ENCODE data around the gene PAPPA2. TPM values are rescaled to one million over a fixed set of nuclear protein-coding genes. Genes with fewer than 3 reads are reported as not detected.
"Not testable (repeated sequence)": the region's sequence is repeated elsewhere in the genome, so short reads cannot be mapped to it uniquely, and the experiment has no call there.

The PAPPA2 gene, protein sequence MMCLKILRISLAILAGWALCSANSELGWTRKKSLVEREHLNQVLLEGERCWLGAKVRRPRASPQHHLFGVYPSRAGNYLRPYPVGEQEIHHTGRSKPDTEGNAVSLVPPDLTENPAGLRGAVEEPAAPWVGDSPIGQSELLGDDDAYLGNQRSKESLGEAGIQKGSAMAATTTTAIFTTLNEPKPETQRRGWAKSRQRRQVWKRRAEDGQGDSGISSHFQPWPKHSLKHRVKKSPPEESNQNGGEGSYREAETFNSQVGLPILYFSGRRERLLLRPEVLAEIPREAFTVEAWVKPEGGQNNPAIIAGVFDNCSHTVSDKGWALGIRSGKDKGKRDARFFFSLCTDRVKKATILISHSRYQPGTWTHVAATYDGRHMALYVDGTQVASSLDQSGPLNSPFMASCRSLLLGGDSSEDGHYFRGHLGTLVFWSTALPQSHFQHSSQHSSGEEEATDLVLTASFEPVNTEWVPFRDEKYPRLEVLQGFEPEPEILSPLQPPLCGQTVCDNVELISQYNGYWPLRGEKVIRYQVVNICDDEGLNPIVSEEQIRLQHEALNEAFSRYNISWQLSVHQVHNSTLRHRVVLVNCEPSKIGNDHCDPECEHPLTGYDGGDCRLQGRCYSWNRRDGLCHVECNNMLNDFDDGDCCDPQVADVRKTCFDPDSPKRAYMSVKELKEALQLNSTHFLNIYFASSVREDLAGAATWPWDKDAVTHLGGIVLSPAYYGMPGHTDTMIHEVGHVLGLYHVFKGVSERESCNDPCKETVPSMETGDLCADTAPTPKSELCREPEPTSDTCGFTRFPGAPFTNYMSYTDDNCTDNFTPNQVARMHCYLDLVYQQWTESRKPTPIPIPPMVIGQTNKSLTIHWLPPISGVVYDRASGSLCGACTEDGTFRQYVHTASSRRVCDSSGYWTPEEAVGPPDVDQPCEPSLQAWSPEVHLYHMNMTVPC (N-terminal part only)
- under 1 TPM; 0.27 to 0.28 TPM for total RNA-seq

DNA sequence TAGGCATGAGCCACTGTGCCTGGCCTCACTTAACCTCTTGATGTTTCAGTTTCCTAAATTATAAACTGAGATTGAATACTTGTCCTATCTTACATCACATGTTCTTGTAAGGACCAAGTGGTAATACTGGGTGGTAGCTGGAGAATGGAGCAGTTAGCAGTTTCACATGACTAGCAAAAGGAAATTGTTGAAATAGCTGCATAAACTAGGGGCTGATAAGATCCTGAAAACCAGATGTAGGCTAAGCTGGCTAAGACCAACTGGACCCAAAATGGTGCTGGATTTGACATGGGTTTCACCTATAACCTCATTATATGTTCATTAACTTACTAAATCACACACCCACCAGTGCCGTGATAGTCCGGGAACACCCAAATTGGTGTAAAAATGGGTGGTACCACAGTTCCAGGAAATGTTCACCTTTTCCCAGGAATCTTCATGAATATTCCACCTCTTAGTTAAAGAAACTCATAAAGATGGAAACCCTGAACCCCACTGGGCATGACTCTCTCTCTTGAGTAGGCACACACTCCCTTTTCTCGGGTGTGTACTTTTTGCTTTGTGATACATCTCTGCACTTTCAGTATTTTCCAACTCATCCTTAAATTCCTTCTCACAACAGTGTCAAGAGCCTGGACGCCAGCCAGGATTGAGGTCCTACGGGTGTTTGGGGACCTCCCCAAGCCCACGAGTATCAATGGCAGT, at the start of gene PAPPA2:
Gene PAPPA2 (plus strand): TSS at position 502 of the 705 bp plus-strand sequence. CDS start 93,148 bp downstream, outside the sequence.
- H3K27me3 Mint-ChIP-seq = no peaks in the 10 kb centered on the region

DNA sequence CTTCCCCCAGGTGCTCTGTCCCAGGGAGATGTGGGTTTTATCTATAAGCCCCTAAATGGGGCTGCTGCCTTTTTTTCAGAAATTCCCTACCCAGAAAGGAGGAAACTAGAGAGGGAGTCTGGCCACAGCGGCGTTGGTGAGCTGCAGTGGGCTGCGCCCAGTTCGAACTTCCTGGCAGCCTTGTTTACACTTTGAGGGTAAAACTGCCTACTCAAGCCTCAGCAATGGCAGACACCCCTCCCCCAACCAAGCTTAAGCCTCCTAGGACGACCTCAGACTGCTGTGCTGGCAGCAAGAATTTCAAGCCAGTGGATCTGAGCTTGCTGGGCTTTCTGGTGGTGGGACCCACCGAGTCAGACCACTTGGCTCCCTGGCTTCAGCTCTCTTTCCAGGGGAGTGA, 46.2 kb upstream of the PAPPA2 start:
- Mint-ChIP-seq H3K27me3 (peaks cover 7% of the 10 kb centered on the region), H3K36me3 (ENCODE audit: low read depth) (no peaks in the 10 kb centered on the region), H3K27ac (no peak overlapping the region), H3K4me1 (no peaks in the 10 kb centered on the region), H3K9me3 (ENCODE audit: low read depth) (peaks cover 8% of the 10 kb centered on the region), H3K4me3 (no peak overlapping the region)
- ATAC-seq (no peak), DNase-seq (no peak)
- CTCF ChIA-PET = no interaction called here
- POLR2A ChIA-PET = no interaction called here
- intact Hi-C loops (cut with DNase I, micrococcal nuclease) = no loop called here

More for the DNA sequence above, at the start of gene PAPPA2:
- Mint-ChIP-seq H3K4me1 (no peaks in the 10 kb centered on the region), H3K27ac (no peak within 1 kb of the TSS), H3K36me3 (ENCODE audit: low read depth) (no peaks in the 10 kb centered on the region), H3K4me3 (no peak within 1 kb of the TSS), H3K9me3 (ENCODE audit: low read depth) (no peaks in the 10 kb centered on the region)
- ATAC-seq = no peak
- DNase-seq = no peak
- POLR2A ChIA-PET = no interaction called here
- CTCF ChIA-PET = no interaction called here
- intact Hi-C loops (cut with DNase I, micrococcal nuclease) = no loop called here

DNA sequence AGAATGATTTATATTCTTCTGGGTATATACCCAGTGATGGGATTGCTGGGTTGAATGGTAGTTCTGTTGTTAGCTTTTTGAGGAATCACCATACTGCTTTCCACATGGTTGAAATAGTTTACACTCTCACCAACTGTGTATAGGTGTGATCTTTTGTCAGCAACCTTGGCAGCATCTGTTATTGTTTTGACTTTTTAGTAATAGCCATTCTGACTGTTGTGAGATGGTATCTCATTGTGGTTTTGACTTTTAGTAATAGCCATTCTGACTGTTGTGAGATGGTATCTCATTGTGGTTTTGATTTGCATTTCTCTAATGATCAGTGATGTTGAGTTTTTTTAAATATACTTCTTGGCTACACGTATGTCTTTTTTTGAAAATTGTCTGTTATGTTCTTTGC, 43.4 kb upstream of the PAPPA2 start:
- intact Hi-C loops (cut with DNase I, micrococcal nuclease); H3K27ac Mint-ChIP-seq; POLR2A ChIA-PET; H3K9me3 Mint-ChIP-seq (ENCODE audit: low read depth); DNase-seq; H3K36me3 Mint-ChIP-seq (ENCODE audit: low read depth); H3K4me3 Mint-ChIP-seq; H3K27me3 Mint-ChIP-seq; H3K4me1 Mint-ChIP-seq; ATAC-seq: not testable (repeated sequence)
- CTCF ChIA-PET = interaction anchor here (1.1 kb wide), 1 partner anchor 100 kb away, joined by 3 read pairs; no protein-coding TSS in a partner anchor

DNA sequence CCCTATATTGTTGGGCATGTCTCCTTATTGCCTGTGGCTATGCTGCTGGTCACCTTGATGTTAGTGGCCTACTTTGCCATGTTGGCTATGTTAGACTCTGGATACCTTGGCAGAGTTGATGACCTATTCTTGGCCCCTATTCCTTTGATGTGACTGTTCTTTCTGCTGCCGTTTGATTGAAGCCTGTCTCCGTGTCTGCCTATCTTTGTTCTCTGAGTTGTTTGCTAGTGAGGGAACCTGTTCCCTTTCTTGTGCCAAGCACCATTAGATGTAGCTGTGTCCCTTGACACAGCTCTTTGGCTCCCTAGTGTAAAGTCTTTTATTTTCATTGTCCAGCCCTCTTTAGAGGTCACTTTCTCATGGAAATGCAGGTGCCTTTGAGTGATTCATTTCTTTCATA, 28.7 kb upstream of the PAPPA2 start:
- ATAC-seq (no peak), DNase-seq (no peak)
- no peaks in the 10 kb centered on the region for H3K27me3 Mint-ChIP-seq
- intact Hi-C loops (cut with DNase I, micrococcal nuclease) = no loop called here
- no peak overlapping the region for H3K27ac Mint-ChIP-seq
- ChIA-PET CTCF (no interaction called here), POLR2A (no interaction called here)
- H3K4me3 Mint-ChIP-seq = no peak overlapping the region
- no peaks in the 10 kb centered on the region for H3K9me3 Mint-ChIP-seq (ENCODE audit: low read depth)
- no peaks in the 10 kb centered on the region for H3K36me3 Mint-ChIP-seq (ENCODE audit: low read depth)
- H3K4me1 Mint-ChIP-seq = no peaks in the 10 kb centered on the region

DNA sequence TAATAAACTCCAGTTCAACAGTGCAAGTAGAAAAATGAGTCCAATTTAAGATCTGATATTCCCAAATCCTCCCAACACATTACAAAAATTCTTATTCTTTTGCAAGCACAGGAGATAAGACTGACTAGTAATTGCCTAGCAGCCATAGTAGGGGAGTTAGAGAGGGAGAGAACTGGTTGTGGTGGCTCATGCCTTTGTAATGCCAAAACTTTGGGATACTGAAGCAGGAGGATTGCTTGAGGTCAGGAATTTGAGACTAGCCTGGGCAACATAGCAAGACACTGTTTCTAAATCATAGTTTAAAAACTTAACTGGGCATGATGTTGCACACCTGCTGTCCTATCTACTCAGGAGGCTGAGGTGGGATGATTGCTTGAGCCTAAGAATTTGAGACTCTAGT, 26.7 kb upstream of the PAPPA2 start:
- no peaks in the 10 kb centered on the region for H3K27me3 Mint-ChIP-seq
- no peaks in the 10 kb centered on the region for H3K9me3 Mint-ChIP-seq (ENCODE audit: low read depth)
- H3K36me3 Mint-ChIP-seq (ENCODE audit: low read depth) = no peaks in the 10 kb centered on the region
- ATAC-seq = no peak
- H3K27ac Mint-ChIP-seq = no peak overlapping the region
- intact Hi-C loops (cut with DNase I, micrococcal nuclease) = no loop called here
- no peak for DNase-seq
- no peak overlapping the region for H3K4me3 Mint-ChIP-seq
- ChIA-PET POLR2A (no interaction called here), CTCF (no interaction called here)
- H3K4me1 Mint-ChIP-seq = no peaks in the 10 kb centered on the region

DNA sequence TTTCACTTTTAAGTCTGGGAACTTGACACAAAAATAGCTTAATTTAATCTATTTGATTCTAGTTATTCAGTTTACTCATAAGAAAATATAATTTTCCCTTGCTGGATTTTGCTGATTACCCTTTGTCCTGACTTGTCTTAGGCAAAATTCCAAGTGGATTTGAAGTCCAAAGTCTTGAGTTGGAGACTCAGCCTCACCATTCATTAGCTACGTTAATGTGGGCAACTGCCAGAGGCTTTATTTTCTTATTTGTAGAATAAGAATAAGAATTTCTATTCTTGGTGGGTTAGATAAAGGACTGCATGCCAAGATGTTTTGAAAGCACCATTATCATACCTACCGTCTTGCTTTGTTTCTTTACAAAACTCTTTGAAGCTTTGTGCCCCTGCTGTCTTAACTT, 22.8 kb upstream of the PAPPA2 start:
- Mint-ChIP-seq H3K36me3 (ENCODE audit: low read depth) (no peaks in the 10 kb centered on the region), H3K27ac (no peak overlapping the region), H3K4me1 (no peaks in the 10 kb centered on the region), H3K27me3 (peaks cover 4% of the 10 kb centered on the region), H3K9me3 (ENCODE audit: low read depth) (no peaks in the 10 kb centered on the region), H3K4me3 (no peak overlapping the region)
- DNase-seq = no peak
- intact Hi-C loops (cut with DNase I, micrococcal nuclease) = no loop called here
- ChIA-PET CTCF (interaction anchor here (0.6 kb wide), 2 partner anchors 10 to 1362 kb away, joined by 3 to 4 read pairs; no protein-coding TSS in a partner anchor), POLR2A (no interaction called here)
- ATAC-seq = no peak

DNA sequence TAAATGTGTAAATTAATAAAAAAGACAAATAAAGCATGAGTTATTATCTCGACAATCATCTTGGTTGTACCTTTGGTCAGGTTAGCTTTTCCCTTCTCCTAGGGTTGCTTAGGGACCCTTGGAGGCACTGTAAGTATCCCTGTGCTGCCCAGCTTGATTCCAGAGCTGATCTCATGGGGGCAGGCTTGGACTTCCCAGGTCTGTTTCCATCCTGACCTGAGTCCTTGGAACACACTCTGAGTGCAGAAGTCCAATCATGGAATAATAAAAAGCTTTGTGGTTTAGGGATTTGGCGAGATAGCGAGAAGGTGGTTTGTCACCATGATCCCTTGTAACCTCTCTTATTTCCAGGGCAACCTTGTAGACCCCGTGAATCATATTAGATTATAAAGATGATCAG, 18.7 kb upstream of the PAPPA2 start:
- H3K9me3 Mint-ChIP-seq (ENCODE audit: low read depth) = no peaks in the 10 kb centered on the region
- H3K36me3 Mint-ChIP-seq (ENCODE audit: low read depth) = no peaks in the 10 kb centered on the region
- no peak overlapping the region for H3K4me3 Mint-ChIP-seq
- intact Hi-C loops (cut with DNase I, micrococcal nuclease) = no loop called here
- no peaks in the 10 kb centered on the region for H3K4me1 Mint-ChIP-seq
- H3K27me3 Mint-ChIP-seq = peaks cover 4% of the 10 kb centered on the region
- ATAC-seq = no peak
- CTCF ChIA-PET = interaction anchor here (0.7 kb wide), 1 partner anchor 1406 kb away, joined by 3 read pairs; no protein-coding TSS in a partner anchor
- DNase-seq = no peak
- POLR2A ChIA-PET = no interaction called here
- no peak overlapping the region for H3K27ac Mint-ChIP-seq

DNA sequence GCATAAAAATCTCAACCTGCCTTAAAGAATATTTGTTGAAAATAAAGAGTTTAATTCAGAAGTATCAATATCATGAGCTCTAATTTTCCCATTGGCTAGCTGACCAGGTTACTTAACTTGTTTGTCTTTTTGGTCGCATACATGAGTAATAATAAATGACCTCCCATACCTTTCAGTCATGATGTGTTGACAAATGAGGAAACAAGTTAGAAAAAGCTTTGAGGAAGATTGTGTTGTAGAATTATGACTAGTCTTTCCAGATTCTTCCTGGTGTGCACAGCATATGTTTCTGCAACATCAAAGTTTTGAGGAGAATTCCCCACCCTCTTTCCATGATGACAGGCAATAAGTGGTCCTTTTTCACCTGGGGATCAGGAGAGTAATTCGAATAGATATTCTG, 17.6 kb upstream of the PAPPA2 start:
- POLR2A ChIA-PET = no interaction called here
- CTCF ChIA-PET = no interaction called here
- no peak overlapping the region for H3K4me3 Mint-ChIP-seq
- intact Hi-C loops (cut with DNase I, micrococcal nuclease) = no loop called here
- H3K36me3 Mint-ChIP-seq (ENCODE audit: low read depth) = no peaks in the 10 kb centered on the region
- H3K27me3 Mint-ChIP-seq = peaks cover 4% of the 10 kb centered on the region
- no peaks in the 10 kb centered on the region for H3K9me3 Mint-ChIP-seq (ENCODE audit: low read depth)
- ATAC-seq = no peak
- no peaks in the 10 kb centered on the region for H3K4me1 Mint-ChIP-seq
- no peak overlapping the region for H3K27ac Mint-ChIP-seq
- no peak for DNase-seq

DNA sequence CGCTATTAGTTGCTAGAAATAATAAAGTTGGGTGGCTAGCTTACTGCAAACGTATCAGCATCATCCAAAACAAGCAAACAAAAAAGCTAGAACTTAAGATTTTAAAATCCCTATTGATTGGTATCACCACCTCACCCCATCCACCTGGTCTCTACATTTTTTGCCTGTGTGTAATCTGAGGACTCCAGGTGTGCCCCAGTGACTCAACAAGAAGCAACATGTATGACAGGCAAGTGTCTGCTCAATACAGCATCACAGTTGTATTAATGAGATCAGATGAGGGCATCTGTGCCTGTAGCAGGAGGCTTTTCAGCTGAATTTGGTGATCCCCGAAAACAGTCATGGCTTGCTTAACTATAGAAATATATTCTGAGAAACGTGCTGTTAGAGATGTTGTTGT, 14.6 kb upstream of the PAPPA2 start:
- no peaks in the 10 kb centered on the region for H3K36me3 Mint-ChIP-seq (ENCODE audit: low read depth)

DNA sequence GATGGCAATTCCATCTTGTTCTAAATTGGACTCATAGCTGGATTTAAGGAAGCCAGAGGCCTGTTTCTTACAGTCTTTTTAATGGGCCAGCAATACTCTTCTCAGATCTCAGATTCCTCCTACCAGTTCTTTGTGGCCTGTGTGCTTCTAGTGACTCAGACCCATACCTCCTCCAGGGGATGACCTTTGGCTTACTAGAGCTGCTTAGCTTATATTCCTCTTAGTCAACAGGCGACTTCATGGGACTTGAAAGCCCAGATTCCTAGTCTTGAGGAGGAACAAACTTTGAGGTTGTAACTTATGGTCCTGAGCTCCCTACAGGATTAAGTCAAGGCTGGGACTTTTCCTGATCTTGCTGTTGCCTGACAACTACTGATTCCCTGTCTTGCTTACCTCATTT, 12.4 kb upstream of the PAPPA2 start:
- no peak overlapping the region for H3K4me3 Mint-ChIP-seq
- no peaks in the 10 kb centered on the region for H3K36me3 Mint-ChIP-seq (ENCODE audit: low read depth)
- ATAC-seq = no peak
- H3K27ac Mint-ChIP-seq = no peak overlapping the region
- POLR2A ChIA-PET = interaction anchor here (0.5 kb wide), 1 partner anchor 1226 kb away, joined by 5 read pairs; no protein-coding TSS in a partner anchor
- H3K27me3 Mint-ChIP-seq = no peaks in the 10 kb centered on the region
- intact Hi-C loops (cut with DNase I, micrococcal nuclease) = no loop called here
- peaks cover 6% of the 10 kb centered on the region for H3K9me3 Mint-ChIP-seq (ENCODE audit: low read depth)
- CTCF ChIA-PET = no interaction called here
- DNase-seq = no peak
- H3K4me1 Mint-ChIP-seq = no peaks in the 10 kb centered on the region

More for the DNA sequence above, 14.6 kb upstream of the PAPPA2 start:
- ChIA-PET POLR2A (interaction anchor here (0.6 kb wide), 1 partner anchor 27 kb away, joined by 3 read pairs; no protein-coding TSS in a partner anchor), CTCF (no interaction called here)
- Mint-ChIP-seq H3K4me1 (no peaks in the 10 kb centered on the region), H3K27me3 (peaks cover 4% of the 10 kb centered on the region), H3K27ac (no peak overlapping the region), H3K4me3 (no peak overlapping the region), H3K9me3 (ENCODE audit: low read depth) (peaks cover 6% of the 10 kb centered on the region)
- no peak for DNase-seq
- no peak for ATAC-seq
- intact Hi-C loops (cut with DNase I, micrococcal nuclease) = no loop called here

DNA sequence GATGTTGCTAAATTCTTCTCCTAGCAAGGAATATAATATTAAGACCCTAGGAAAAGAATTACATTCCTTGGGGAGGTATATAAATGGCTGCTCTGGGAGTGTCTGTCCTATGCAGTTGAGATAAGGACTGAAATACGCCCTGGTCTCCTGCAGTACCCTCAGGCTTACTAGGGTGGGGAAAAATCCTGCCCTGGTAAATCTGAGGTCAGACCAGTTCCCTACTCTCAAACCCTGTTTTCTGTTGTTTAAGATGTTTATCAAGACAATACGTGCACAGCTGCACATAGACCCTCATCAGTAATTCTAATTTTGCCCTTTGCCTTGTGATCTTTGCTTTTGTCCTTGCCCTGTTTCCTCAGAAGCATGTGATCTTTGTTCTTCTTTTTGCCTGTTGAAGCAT, 11.2 kb upstream of the PAPPA2 start:
- H3K36me3 Mint-ChIP-seq (ENCODE audit: low read depth); POLR2A ChIA-PET; H3K27ac Mint-ChIP-seq; H3K4me3 Mint-ChIP-seq; H3K9me3 Mint-ChIP-seq (ENCODE audit: low read depth); DNase-seq; CTCF ChIA-PET; H3K4me1 Mint-ChIP-seq; ATAC-seq; intact Hi-C loops (cut with DNase I, micrococcal nuclease); H3K27me3 Mint-ChIP-seq: not testable (repeated sequence)
